NCI-H2227 treated with DMSO at 0.1 percent for 48 hours (cell line): Measurements from ENCODE around the gene CADPS2.
"Not testable (repeated sequence)": the region's sequence is repeated elsewhere in the genome, so short reads cannot be mapped to it uniquely, and the experiment has no call there.

Source experiments
- DNase-seq: peaks from one replicate; lab custom pipeline; 2025; lab: John Stamatoyannopoulos, UW

CADPS2 gene

GRCh38 chr7:122709930-122710646 is 176.2 kb downstream of the CADPS2 start:
- no peak for DNase-seq

- no peak for DNase-seq
Measured at GRCh38 chr7:122706836-122707235, 179.4 kb downstream of the CADPS2 start.

- no peak for DNase-seq
Measured at GRCh38 chr7:122702872-122703510, 183.3 kb downstream of the CADPS2 start, which contains the start of gene RNF148. TSS of gene RNF148 (minus strand) at chr7:122702922. CDS start at chr7:122702750, 172 bp downstream.

- no peak for DNase-seq
Measured at GRCh38 chr7:122699017-122699416, 187.2 kb downstream of the CADPS2 start, which contains the start of gene RNF133. TSS of gene RNF133 (minus strand) at chr7:122699117. CDS start at chr7:122698918, 199 bp downstream.

DNA sequence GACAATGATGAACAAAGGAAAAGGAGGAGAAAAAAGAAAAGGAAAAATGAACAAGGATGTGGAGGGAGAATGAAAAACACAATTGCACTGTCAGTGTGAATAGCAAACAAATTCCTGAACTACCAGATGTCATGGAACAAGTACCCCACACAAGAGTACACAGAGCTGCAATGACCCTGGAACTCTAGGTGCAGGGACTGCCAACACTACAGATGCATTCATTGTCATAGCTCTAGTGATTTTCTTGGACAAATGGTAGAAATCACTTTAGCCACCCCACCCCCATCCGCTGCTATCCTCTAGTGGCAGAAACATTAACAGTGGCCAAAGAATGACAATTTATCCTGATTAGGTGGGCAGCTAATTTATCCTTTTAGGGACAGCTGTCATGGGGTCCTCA is 190.4 kb downstream of the CADPS2 start:
- no peak for DNase-seq

DNA sequence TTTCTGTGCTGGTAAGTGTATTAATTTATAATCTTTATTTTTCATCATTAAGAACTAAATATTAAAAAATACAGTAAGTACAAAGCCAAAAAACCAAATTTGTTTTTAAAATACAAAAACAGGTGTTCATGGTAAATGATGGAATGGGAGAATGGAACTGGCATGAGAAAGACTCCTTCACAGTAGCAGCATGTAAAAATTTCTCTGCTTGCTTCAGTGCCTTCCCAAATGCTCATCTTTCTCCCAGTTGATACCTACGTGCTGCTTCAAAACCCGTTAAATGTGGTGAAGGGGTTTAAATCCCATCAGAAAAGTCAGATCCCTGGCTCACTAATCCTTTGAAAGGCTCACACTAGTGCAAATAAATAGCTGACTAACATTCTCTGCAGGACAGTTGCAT is 191.6 kb downstream of the CADPS2 start:
- DNase-seq, result no peak

GRCh38 chr7:122692769-122693309 is 193.4 kb downstream of the CADPS2 start:
- no peak for DNase-seq

DNA sequence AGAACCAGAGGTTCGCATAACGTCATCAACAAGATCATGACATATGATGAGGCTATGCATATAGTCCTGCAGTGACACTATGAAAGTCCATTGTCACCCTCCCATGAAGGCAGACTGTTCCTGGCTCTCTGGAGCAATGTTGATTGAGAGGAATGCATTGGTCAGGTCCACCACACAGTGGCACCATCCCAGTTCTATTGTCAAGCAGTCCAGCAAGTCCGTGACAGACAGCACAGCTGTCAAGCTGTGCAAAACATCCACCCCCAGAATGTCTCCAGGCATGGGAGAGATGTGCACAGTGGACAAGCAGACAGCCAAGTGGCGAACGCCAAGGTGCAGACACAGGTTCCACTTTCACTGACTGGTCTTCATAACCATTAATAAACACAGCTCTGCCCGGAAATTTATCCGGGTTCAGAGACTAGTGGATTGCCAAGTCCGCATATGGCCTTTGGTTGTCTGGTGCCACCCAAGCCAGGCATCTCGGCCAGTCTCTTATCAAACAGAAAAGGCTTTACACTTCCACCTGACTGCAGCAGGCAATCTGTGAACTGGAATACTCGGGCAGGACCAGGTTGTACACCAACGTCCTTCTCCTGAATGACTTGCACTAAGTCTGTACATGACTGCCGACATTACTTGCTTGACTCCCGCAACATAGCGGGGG is 194.6 kb downstream of the CADPS2 start:
- no peak for DNase-seq

- no peak for DNase-seq
Measured at GRCh38 chr7:122689346-122690109, 196.7 kb downstream of the CADPS2 start.

GRCh38 chr7:122688400-122688998 is 197.8 kb downstream of the CADPS2 start:
- DNase-seq, result no peak

GRCh38 chr7:122686360-122686878 is 199.8 kb downstream of the CADPS2 start:
- no peak for DNase-seq

- DNase-seq, result no peak
Measured at GRCh38 chr7:122684504-122684903, 201.8 kb downstream of the CADPS2 start.

- no peak for DNase-seq
Measured at GRCh38 chr7:122682815-122683550, 203.3 kb downstream of the CADPS2 start.

- not testable (repeated sequence) for DNase-seq
Measured at GRCh38 chr7:122681186-122681585, 205.1 kb downstream of the CADPS2 start.

GRCh38 chr7:122679813-122680212 is 206.4 kb downstream of the CADPS2 start:
- no peak for DNase-seq

DNA sequence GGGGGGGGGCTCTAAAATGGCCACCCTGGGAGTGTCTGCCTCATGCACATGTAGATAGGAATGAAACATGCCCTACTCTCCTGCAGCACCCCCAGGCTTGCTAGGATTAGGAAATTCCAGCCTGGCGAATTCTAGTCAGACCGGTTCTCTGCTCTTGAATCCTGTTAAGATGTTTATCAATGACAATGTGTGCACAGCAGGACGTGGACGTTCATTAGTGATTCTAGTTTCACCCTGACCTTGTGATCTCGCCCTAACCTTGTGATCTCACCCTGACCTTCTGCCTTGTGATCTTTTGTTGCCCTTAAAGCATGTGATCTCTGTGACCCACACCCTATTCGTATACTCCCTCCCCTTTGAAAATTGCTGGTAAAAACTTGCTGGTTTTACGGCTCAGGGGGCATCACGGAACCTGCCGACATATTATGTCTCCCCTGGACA is 207.0 kb downstream of the CADPS2 start:
- not testable (repeated sequence) for DNase-seq

DNA sequence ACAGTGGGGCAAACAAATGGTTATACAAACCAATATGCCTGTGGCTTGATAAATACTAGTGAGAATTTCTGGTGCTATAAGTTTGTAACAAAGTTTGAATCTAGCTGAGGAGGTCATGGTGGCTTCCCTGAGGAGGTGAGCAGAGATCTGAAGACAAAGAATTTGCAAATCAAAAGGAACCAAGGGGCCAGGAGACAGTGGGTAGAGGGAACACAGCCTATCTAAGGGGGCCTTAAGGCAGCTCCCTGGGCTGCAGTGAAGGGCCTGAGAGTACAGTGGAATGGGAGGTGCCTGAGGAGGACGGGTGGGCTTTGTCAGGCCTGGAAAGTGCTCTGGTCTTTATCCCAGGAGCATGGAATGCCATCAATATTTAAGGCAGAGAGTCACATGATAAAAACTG is 209.1 kb downstream of the CADPS2 start:
- no peak for DNase-seq

DNA sequence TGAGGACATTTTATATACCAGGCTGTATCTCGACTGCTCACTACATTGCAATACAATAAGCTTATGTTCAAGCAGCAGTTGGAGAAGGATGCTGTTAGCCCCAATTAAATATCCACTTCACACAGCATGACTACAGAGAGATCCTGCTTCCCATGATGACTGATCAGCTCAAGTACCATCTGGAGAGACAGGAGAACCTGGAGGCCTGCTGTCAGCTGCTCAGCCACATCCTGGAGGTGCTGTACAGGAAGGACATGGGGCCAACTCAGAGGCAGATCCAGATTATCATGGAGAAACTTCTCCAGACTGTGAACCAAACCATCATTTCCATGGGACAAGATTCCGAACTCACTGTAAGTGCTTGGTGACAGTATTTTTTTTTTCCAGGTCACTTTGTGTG is 209.8 kb downstream of the CADPS2 start:
- no peak for DNase-seq

DNA sequence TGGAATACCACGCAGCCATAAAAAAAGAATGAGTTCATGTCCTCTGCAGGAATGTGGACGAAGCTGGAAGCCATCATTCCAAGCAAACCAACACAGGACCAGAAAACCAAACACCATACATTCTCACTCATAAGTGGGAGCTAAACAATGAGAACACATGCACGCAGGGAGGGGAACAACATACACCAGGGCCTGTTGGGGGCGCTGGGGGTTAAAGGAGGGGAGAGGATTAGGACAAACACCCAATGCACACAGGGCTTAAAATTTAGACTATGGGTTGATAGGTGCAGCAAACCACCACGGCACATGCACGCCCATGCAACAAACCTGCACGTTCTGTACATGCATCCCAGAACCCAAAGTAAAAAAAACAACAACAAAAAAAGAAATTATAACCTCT is 210.6 kb downstream of the CADPS2 start:
- no peak for DNase-seq

DNA sequence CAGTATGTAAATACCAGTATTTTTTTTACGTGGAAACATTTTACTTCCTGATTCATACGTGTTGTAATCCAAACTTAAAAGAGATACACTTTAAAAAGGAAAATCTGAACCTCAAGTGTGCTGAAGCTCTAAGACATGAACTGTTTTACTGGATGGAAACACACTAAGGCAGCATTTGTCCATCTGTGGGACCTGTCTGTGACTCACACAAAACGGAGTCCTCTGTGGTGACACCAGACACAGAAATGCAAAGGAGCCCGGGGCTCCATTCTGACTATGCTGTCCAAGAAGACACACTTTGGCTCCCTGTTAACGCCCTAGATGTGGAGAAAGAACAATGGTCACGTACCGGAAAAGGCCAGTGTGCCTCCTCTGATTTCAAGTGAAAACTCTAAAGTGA is 211.2 kb downstream of the CADPS2 start:
- no peak for DNase-seq
